ENCODE results near the gene UBE2G2.
"Not testable (repeated sequence)": the region's sequence is repeated elsewhere in the genome, so short reads cannot be mapped to it uniquely, and the experiment has no call there.

The UBE2G2 gene

DNA sequence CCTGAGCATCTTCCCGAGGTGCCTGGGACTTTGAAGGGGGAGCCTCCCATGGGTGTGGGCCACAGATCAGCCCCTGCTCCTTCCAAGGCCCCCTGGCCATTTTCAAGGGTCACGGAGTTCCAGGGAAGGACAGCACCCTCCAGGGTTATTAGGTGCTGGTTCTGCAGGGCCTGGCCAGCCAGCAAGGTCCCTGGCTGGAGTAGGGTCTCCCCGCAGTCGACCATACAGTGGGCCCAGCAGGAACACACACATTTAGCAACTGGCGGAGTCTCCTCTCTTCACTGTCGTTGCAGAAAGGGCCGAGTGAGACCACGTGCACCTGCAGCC is 34.0 kb upstream of the UBE2G2 start:
- no peak for DNase-seq

DNA sequence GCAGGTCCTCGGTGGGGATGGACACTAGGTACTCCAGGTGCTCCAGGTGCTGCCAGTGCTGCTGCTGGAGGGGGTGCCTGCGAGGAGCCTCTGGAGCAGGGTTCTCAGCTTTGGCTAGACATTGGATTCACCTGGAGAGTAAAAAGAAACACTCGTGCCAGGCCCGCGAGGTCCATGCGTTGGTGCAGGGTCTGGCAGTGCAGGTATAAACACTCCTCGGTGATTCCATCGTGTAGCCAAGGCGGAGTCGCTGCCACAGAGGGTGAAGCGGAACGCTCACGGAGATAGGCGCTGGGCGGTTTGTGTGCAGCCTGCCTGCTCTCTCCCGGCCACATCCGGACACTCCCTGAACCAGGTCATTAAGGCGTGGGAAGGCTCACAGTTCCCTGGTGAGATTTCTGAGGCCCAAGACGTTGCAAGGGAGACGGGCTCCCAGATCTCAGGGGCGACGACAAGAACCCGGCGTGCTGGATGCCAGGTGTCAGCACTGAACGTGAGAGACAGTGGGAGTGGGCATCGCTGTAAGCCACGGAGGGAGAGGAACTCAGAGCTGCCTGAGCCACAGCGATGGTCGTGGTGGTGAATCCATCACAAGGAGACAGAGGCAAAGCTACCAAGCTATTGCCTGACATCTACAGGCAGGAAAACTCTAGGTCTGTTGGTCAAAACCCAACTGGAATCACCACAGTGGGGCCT is 33.5 kb upstream of the UBE2G2 start:
- DNase-seq = no peak

DNA sequence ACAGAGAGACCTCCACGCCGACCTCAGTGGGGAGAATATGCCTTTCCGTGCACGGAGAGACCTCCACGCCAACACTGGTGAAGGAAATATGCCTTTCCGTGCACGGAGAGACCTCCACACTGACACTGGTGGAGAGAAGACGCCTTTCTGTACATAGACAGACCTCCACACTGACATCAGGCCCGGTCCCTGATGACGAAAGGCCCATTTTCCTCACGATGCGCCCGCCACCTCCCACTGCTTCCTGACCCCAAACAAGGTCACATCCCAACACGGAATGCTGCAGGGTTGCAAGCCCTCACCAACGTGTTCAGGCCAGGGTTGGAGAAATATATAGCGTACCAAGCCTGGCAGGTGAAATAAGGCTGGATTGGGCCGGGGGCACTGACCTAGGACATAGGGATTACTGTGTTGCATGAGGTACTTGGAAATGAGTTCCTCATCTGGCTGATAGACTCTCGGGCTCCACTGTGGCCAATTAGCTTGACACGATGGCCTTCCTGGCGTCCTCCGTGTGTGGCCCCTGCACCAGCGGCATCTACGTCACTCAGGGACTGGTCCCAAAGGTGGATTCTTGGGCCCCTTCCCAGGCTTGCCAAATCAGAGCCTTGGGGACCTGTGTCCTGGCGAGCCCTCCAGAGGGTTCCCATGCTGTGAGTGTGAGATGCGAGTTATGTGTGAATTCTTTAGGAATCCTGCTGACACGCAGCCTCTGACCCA is 32.8 kb upstream of the UBE2G2 start:
- no peak for DNase-seq

- DNase-seq = no peak
Observed at GRCh38 chr21:44833663-44834062, 32.0 kb upstream of the UBE2G2 start.

- DNase-seq = not testable (repeated sequence)
Observed at GRCh38 chr21:44832516-44833255, 31.1 kb upstream of the UBE2G2 start.

DNA sequence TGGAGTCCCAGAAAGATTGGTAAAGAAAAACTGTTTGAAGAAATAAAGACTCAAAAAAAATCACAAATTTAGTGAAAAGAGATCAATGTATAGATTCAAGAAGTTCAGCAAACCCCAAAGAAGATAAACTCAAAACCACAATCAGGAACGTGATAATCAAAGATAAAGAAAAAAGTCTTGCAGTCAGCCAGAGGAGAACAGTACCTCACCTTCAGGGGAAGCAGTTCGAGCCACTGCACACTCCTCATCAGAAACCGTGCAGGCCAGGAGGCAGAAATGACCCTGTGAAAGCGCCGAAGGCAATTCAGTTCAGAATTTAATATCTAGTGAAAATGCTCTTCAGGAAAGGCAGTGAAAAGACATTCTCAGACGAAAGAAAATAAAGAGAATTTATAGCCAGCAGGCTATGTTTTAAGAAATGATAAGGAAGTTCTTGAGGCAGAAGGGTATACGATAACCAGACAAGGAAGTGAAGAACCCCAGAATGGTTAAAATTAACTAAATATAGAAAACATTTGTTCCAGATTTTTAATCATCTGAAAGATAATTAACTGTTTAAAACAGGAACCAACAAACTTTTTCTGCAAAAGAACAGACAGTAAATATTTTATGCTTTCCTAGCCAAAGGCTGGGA is 29.7 kb upstream of the UBE2G2 start:
- no peak for DNase-seq

DNA sequence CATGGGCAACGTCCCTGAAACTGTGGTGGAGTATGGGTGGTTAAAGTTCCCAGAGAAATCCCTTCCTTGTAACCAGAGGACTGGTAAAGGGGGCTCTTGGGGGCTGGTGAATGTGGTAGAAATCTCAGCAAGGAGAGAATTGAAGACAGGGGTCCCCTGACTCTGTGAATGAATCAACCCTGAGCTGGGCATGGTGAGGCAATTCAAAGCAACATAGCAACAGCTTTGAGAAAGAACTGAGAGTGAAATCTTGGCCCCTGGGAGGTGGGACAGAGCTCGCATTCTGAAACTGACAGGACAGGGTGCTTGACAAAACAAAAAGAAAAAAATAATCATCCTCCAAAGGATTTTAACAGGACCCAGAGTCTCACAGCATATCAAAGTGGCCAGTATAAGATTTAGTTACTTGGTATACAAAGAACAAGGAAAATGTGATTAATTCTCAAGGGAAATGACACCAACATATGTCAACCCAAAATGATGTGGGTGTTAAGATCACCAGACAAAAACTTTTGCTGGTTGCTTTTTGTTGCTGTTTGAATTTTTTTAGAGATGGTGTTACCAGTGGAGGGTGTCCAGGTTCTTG is 28.0 kb upstream of the UBE2G2 start:
- DNase-seq = no peak

DNA sequence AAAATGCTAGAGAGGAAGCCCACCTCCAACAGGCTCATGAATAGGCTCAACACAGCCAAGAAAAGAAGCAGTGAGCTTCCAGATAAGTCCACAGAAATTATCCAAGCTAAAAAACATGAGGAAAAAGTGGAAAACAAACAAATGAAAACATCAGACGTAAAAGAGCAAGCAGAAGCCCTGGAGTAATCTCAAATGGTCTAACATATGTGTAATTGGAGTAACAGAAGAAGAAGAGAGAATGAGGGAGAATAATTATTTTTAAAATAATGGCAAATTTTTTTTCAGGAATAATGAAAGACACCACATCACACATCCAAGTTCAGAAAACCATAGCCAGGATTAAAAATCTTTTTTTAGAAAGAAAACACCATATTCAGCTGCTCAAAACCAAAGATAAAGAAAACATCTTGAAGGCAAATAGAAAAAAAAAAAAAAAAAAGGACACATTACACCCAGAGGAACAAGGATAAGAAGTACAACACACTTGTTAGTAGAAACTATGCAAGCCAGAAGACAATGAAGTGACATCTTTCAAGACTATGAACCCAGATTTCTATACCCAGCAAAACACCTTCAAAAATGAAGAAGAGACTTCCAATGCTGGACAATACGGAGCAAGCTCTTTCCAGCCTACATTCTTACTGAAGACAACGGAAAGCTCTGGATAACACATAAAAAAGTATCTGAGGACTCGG is 26.9 kb upstream of the UBE2G2 start:
- DNase-seq = no peak

DNA sequence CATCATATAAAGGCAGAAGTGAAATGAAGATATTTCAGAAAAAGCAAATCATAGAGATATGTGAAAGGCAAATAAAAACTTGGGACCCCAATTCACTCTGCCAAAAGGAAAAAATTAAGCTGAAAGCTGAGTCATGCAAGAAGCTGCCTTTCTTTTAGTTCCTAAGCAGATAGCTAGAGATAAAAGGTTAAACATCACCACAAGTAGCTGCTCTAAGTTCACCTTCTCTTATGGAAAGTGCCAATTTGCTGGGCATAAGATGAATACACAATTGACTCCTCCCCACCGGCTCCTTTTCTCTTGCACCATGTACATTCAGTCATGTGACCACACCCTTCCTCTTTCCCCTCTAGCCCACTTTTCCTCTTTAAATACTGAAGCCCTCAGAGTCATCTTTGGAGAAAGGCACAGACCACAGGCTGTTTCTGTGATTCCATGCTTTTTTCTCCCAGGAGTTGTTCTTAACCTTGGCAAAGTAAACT is 21.6 kb upstream of the UBE2G2 start:
- no peak for DNase-seq

DNA sequence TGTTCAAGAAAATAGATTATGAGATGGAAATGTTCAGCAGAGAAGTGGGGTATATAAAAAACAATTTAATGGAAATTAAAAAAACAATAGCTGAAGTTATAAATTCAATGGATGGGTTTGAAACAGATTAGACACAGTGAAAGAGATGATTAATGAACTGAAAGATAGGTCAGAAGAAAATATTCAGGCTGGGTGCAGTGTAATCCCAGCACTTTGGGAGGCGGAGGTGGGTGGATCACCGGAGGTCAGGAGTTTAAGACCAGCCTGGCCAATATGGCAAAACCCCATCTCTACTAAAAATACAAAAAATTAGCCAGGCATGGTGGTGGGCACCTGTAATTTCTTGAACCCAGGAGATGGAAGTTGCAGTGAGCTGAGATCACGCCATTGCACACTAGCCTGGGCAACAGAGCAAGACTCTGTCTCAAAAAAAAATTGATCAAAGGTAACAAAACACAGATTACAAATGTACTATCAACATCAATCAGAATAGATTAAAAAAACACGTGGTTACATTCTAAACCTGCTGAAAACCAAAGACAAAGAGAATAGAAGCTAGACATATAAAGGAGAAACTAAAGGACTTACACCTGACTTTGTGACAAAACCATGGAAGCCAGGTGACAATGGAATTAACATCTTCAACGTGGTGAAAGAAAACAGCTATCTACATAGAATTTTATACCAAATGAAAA is 21.0 kb upstream of the UBE2G2 start:
- DNase-seq = no peak

DNA sequence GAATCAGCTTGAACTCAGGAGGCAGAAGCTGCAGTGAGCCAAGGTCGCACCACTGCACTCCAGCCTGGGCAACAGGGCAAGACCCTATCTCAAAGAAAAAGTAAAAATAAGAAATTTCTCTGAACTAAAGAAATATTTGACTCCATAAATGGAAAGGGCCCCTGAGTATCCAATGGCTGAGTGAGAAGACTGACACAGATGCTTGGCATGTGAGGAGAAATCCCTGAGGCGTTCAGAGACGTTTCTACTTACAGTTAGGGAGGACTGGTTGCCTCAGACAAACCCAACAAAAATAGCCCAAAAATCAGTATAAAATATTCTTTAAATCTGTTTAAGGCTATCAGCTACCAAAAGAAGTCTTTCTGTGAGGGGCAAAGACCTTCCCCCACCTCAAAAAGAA is 19.2 kb upstream of the UBE2G2 start:
- no peak for DNase-seq

DNA sequence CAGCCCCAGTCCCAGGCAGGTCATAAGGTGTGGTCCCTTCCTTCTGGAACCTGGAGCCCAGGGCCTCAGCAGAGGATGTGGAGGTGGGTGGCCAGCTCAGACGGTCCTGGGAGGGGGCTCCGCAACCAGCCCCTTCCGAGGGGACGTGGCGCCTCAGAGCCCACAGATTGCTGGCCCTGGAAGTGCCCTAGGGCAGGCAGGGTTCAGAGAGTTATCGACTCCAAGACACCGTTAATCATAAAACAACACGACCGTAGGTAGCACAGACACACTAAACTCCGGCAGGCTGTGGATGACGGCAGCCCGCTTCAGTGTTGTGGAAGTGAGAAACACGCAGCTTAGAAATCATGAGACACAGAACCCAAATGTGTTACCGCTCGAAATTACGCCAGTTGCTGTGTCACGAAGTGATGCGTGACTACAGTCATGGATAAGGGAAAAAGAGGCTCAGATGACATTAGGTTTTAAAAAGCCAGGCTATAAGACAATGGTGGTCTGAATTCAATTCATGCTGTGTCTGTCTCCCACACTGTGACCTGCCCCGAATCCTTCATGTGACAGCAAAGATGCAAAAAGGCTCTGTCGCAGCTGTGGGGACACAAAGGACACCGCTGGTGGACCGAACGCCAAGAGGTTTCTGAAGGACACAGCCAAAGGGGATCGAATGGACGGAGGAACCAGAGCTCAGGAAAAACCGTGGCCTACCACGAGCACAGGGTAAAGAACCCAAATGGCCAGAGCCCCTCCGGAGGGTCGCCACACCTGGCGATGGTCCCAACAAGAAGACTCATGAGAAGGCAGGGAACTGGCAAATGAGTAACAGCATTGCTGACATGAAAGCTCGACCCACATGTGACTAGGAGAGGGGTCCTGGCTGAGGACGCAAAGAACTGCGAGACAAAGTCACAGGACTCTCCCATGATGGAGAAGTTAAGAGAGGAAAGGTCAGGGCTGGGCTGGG is 17.9 kb upstream of the UBE2G2 start:
- DNase-seq = no peak

GRCh38 chr21:44818640-44819011 is 17.0 kb upstream of the UBE2G2 start:
- DNase-seq = no peak

DNA sequence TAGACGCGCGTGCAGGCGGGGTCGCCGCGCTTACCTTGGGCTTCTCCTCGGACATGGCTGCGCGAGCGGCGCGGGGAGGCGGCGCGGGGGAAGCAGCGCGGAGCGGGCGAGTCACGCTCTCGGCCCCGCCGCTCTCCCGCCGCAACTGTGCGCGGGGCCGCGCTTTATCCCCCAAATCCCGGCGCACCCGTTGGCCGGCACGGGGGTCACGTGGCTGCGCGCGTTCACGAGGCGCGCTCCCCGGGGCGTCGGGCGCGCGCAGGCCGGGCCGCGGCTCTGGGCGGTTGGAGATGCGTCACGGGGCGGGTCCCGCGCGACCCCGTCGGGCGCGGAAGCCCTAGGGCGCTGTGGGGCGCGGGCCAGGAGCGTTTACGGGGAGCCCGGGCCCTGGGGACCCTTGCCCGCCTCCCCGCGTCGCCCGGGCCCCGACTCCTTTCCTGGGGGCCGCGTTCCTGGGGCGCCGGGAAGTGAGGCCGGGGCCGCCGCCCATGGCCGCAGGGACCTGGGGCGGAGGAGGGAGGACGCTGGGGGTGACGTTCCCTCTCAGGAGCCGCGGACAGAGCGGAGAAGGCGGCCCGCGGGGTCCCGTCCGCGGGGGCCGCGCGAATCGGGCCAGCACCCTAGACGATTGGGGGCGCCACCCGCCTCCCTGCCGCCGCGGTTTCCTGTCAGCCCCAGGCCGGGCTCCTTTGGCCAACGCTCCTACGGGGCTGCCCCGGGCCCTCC is 16.5 kb upstream of the UBE2G2 start, which contains the start of gene SUMO3:
Gene SUMO3 (minus strand): TSS at position 149 of the 726 bp plus-strand sequence. CDS start 94 bp downstream, at position 55.
- no peak for DNase-seq

- no peak for DNase-seq
Observed at GRCh38 chr21:44817506-44817880, 15.9 kb upstream of the UBE2G2 start.

- no peak for DNase-seq
Observed at GRCh38 chr21:44816761-44817505, 15.3 kb upstream of the UBE2G2 start.

GRCh38 chr21:44815852-44816628 is 14.4 kb upstream of the UBE2G2 start:
- no peak for DNase-seq

GRCh38 chr21:44815225-44815624 is 13.6 kb upstream of the UBE2G2 start:
- DNase-seq = no peak

All from DMS 273 treated with DMSO at 0.1 percent for 48 hours (cell line).